ENCODE results near the gene IGHMBP2.

Gene IGHMBP2

GRCh38 chr11:68965901-68966853, 62.5 kb downstream of the IGHMBP2 start:
- TF ChIP-seq, protein P1, sequence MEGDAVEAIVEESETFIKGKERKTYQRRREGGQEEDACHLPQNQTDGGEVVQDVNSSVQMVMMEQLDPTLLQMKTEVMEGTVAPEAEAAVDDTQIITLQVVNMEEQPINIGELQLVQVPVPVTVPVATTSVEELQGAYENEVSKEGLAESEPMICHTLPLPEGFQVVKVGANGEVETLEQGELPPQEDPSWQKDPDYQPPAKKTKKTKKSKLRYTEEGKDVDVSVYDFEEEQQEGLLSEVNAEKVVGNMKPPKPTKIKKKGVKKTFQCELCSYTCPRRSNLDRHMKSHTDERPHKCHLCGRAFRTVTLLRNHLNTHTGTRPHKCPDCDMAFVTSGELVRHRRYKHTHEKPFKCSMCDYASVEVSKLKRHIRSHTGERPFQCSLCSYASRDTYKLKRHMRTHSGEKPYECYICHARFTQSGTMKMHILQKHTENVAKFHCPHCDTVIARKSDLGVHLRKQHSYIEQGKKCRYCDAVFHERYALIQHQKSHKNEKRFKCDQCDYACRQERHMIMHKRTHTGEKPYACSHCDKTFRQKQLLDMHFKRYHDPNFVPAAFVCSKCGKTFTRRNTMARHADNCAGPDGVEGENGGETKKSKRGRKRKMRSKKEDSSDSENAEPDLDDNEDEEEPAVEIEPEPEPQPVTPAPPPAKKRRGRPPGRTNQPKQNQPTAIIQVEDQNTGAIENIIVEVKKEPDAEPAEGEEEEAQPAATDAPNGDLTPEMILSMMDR (IDR thresholded peaks at IDR 0.05; ENCODE audit: extremely low read depth, insufficient read depth, missing control alignments): no peak
- DNase-seq (ENCODE audit: low spot score): no peak
- in situ Hi-C loops (cut with MboI; ENCODE audit: low pct_unique_long_range_greater_than_20kb, low sequenced_read_pairs, unreplicated experiment): no loop called here

DNA sequence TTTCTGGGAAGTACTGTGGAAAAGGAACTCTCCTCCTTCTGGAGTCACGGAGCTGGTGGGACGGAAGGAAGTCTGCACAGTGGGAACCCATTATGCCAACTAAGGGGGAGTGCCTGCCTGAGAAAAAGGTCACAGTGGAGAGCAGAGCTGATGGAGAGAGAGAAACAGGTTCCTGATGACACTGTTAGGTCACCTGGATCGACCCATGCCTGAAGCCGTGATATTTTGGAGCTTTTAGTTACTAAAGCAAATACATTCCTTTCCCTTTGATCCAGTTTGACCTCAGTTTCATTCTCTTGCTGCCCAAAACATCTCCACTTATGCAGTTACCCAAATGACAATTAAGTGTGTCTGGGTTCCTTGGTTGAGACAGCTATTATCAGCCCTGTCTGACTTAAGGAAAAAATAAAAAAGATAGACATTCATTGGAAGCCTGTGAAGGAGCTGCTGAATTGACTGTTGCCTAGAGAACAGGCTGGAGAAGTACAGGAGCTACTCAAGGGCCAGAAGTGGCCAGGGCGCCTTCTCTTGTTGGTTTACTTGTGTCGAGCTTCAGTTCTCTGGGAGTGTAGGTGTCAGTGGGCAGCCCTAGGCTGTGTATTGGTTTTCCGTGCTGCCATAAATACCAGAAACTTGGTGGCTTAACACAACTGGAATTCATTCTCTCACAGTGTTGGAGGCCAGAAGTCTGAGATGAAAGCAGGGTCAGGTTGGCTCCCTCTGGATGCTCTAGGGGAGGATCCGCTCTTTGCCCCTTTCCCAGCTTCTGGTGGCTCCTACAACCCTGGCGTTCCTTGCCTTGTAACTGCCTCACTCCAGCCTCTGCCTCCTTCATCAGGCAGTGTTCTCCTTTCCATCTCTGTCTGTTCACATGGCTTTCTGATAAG, 63.4 kb downstream of the IGHMBP2 start:
- DNase-seq (ENCODE audit: low spot score): no peak
- TF ChIP-seq, protein P1 (IDR thresholded peaks at IDR 0.05; ENCODE audit: extremely low read depth, insufficient read depth, missing control alignments): no peak
- in situ Hi-C loops (cut with MboI; ENCODE audit: low pct_unique_long_range_greater_than_20kb, low sequenced_read_pairs, unreplicated experiment): no loop called here

GRCh38 chr11:68968306-68969250, 64.9 kb downstream of the IGHMBP2 start:
- in situ Hi-C loops (cut with MboI; ENCODE audit: low pct_unique_long_range_greater_than_20kb, low sequenced_read_pairs, unreplicated experiment): no loop called here
- TF ChIP-seq, protein P1 (IDR thresholded peaks at IDR 0.05; ENCODE audit: extremely low read depth, insufficient read depth, missing control alignments): no peak

GRCh38 chr11:68969386-68969785, 65.7 kb downstream of the IGHMBP2 start:
- in situ Hi-C loops (cut with MboI; ENCODE audit: low pct_unique_long_range_greater_than_20kb, low sequenced_read_pairs, unreplicated experiment): no loop called here
- TF ChIP-seq, protein P1 (IDR thresholded peaks at IDR 0.05; ENCODE audit: extremely low read depth, insufficient read depth, missing control alignments): no peak
- no peak for DNase-seq (ENCODE audit: low spot score)

More at GRCh38 chr11:68968306-68969250, 64.9 kb downstream of the IGHMBP2 start:
- no peak for DNase-seq (ENCODE audit: low spot score)

- in situ Hi-C loops (cut with MboI; ENCODE audit: low pct_unique_long_range_greater_than_20kb, low sequenced_read_pairs, unreplicated experiment): no loop called here
- DNase-seq (ENCODE audit: low spot score): no peak
- TF ChIP-seq, protein P1 (IDR thresholded peaks at IDR 0.05; ENCODE audit: extremely low read depth, insufficient read depth, missing control alignments): no peak
Measured at GRCh38 chr11:68970921-68971636, 67.4 kb downstream of the IGHMBP2 start.
